Measurements from ENCODE around the gene MOXD1. TPM values are rescaled to one million over a fixed set of nuclear protein-coding genes. Genes with fewer than 3 reads are reported as not detected.

MOXD1 gene
- total RNA-seq, 2 experiments from 2014 or later = not detected

DNA sequence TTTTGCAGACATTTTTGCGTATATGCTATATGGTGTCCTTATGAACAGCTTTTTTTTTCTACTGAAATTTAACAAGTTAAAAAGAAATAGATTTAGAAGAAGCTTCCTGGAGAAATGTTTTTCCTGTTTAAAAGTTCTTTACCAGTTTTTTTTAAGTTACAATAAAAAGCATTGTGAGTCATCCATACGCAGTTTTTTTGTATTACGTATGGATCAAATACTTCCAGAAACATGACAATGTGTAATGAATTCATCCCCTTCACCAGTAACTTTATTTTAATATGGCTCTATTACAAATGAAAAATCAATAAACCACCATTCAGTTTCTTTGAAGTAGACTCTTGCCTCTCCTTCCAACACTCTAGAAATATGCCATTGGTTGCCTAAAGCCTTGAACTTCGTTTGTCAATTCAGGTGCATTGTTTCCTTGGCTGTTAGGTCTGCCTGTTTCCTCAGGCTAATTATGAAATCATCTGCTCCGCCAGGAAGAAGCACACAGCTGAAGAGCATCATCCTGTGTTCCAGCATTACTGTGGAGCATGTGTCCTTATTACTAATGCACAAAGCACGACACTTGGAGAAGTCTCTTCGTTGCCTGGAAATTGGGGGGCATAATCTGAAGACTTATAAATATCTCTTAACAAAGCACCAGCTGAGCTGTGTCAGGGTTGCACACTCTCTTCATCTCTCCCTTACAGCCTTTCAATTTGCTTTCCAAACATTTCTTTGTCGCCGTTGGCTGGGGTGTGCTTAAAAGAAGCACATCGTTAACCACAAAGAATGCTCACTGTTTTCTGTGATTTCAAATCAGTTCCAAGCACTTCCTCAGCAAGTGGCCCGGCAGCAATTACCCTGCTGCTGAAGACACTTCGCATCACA is 9.6 kb downstream of the MOXD1 start:
- CTCF ChIA-PET = interaction anchor here (0.6 to 3.1 kb wide), 6 partner anchors 91 to 112 kb away, joined by 3 to 28 read pairs (median 3); no protein-coding TSS in a partner anchor
- POLR2A ChIA-PET = no interaction called here
- peaks cover 3% of the 10 kb centered on the region for H3K36me3 Mint-ChIP-seq (ENCODE audit: low read depth)
- TF ChIP-seq, protein P1, sequence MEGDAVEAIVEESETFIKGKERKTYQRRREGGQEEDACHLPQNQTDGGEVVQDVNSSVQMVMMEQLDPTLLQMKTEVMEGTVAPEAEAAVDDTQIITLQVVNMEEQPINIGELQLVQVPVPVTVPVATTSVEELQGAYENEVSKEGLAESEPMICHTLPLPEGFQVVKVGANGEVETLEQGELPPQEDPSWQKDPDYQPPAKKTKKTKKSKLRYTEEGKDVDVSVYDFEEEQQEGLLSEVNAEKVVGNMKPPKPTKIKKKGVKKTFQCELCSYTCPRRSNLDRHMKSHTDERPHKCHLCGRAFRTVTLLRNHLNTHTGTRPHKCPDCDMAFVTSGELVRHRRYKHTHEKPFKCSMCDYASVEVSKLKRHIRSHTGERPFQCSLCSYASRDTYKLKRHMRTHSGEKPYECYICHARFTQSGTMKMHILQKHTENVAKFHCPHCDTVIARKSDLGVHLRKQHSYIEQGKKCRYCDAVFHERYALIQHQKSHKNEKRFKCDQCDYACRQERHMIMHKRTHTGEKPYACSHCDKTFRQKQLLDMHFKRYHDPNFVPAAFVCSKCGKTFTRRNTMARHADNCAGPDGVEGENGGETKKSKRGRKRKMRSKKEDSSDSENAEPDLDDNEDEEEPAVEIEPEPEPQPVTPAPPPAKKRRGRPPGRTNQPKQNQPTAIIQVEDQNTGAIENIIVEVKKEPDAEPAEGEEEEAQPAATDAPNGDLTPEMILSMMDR (IDR thresholded peaks at IDR 0.05) = no peak
- H3K27ac Mint-ChIP-seq = no peak overlapping the region
- DNase-seq (no peak), ATAC-seq (no peak)
- peaks cover 19% of the 10 kb centered on the region for H3K9me3 Mint-ChIP-seq
- intact Hi-C loops (cut with micrococcal nuclease) = no loop called here
- no peak overlapping the region for H3K4me3 Mint-ChIP-seq
- H3K4me1 Mint-ChIP-seq (ENCODE audit: low read depth) = no peaks in the 10 kb centered on the region
- peaks cover 14% of the 10 kb centered on the region for H3K27me3 Mint-ChIP-seq

GRCh38 chr6:132390451-132390850 is 10.8 kb downstream of the MOXD1 start:
- intact Hi-C loops (cut with micrococcal nuclease) = no loop called here
- ChIA-PET POLR2A (no interaction called here), CTCF (interaction anchor here (1.2 to 1.6 kb wide), 4 partner anchors 90 to 110 kb away, joined by 3 to 10 read pairs (median 4); no protein-coding TSS in a partner anchor)
- no peak overlapping the region for H3K27ac Mint-ChIP-seq
- H3K27me3 Mint-ChIP-seq = peaks cover 10% of the 10 kb centered on the region
- ATAC-seq (no peak), DNase-seq (no peak)
- no peak overlapping the region for H3K4me3 Mint-ChIP-seq
- no peaks in the 10 kb centered on the region for H3K4me1 Mint-ChIP-seq (ENCODE audit: low read depth)
- H3K36me3 Mint-ChIP-seq (ENCODE audit: low read depth) = peaks cover 3% of the 10 kb centered on the region
- H3K9me3 Mint-ChIP-seq = peaks cover 14% of the 10 kb centered on the region
- TF ChIP-seq, protein P1 (IDR thresholded peaks at IDR 0.05) = no peak

- peaks cover 10% of the 10 kb centered on the region for H3K27me3 Mint-ChIP-seq
- DNase-seq (no peak), ATAC-seq (no peak)
- CTCF ChIA-PET = interaction anchor here (1.2 to 1.6 kb wide), 2 partner anchors 15 to 110 kb away, joined by 3 to 6 read pairs; no protein-coding TSS in a partner anchor
- peaks cover 9% of the 10 kb centered on the region for H3K9me3 Mint-ChIP-seq
- no peak overlapping the region for H3K4me3 Mint-ChIP-seq
- no peaks in the 10 kb centered on the region for H3K4me1 Mint-ChIP-seq (ENCODE audit: low read depth)
- H3K36me3 Mint-ChIP-seq (ENCODE audit: low read depth) = peaks cover 3% of the 10 kb centered on the region
- intact Hi-C loops (cut with micrococcal nuclease) = no loop called here
- no peak overlapping the region for H3K27ac Mint-ChIP-seq
- TF ChIP-seq, protein P1 (IDR thresholded peaks at IDR 0.05) = no peak
- POLR2A ChIA-PET = no interaction called here
Observed at GRCh38 chr6:132390017-132390416, 11.3 kb downstream of the MOXD1 start.

- Mint-ChIP-seq H3K9me3 (no peaks in the 10 kb centered on the region), H3K4me3 (no peak overlapping the region), H3K27me3 (peaks cover 10% of the 10 kb centered on the region), H3K27ac (no peak overlapping the region), H3K36me3 (ENCODE audit: low read depth) (no peaks in the 10 kb centered on the region), H3K4me1 (ENCODE audit: low read depth) (no peaks in the 10 kb centered on the region)
- intact Hi-C loops (cut with micrococcal nuclease) = no loop called here
- POLR2A ChIA-PET = no interaction called here
- DNase-seq (no peak), ATAC-seq (no peak)
- CTCF ChIA-PET = no interaction called here
- TF ChIP-seq, protein P1 (IDR thresholded peaks at IDR 0.05) = no peak
Observed at GRCh38 chr6:132388291-132388690, 13.0 kb downstream of the MOXD1 start.

- H3K4me1 Mint-ChIP-seq (ENCODE audit: low read depth) = no peaks in the 10 kb centered on the region
- POLR2A ChIA-PET = no interaction called here
- no peaks in the 10 kb centered on the region for H3K9me3 Mint-ChIP-seq
- no peak for DNase-seq
- no peak overlapping the region for H3K4me3 Mint-ChIP-seq
- no peak overlapping the region for H3K27ac Mint-ChIP-seq
- H3K36me3 Mint-ChIP-seq (ENCODE audit: low read depth) = no peaks in the 10 kb centered on the region
- TF ChIP-seq, protein P1 (IDR thresholded peaks at IDR 0.05) = no peak
- H3K27me3 Mint-ChIP-seq = peaks cover 15% of the 10 kb centered on the region
- intact Hi-C loops (cut with micrococcal nuclease) = no loop called here
- ATAC-seq = no peak
- CTCF ChIA-PET = interaction anchor here (1.2 kb wide), 1 partner anchor 102 kb away, joined by 7 read pairs; no protein-coding TSS in a partner anchor
Observed at GRCh38 chr6:132382630-132383175, 18.6 kb downstream of the MOXD1 start.
